NOMO-1 (cell line): ENCODE data around the gene LOXL4.

Experiments used
- DNase-seq, 2 experiments: peaks; one replicate each; lab custom pipeline; 2025; ENCODE audit not compliant: unreplicated experiment in 2 of 2; lab: John Stamatoyannopoulos, UW

The LOXL4 gene

DNA sequence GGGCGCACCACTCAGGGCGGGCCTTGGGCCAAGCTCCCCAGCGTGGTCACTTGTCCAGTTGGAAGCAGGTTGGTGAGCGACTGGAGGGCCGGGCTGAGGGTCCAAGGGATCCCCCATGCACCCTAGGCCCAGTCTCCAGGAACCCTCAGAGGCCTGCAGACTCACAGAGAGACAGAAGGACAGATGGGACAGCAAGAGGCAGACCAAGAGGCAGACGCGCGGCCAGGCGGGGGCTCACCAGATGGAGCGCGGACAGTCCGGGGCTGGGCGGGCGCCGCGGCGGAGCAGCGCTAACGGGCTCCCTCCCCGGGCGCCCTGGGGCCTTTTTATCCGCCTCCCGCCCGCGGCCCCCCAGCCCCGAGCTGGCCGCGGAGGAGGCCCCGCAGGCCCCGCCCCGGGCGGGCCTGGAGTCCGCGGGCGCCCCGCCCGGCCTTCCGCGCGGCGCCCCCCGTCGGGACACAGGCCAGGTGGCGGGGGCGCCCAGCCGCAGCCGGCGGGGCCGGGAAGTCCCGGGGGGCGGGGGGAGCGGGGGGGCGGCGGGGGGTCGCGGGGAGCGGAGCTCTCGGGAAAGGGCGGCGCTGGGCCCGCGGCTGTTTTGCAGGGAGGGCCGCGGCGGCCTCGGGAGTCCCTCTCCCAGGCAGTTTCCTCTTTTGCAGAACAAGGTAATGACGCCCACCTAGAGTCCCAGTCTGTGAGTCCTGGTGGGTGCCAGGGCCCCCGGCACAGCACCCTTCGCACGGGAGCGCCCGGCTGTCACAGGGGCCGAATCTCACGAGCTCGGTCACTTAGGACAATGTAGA, at the start of gene LOXL4:
TSS of gene LOXL4 (minus strand) at position 301 of the 800 bp plus-strand sequence. CDS start 5,175 bp downstream, outside the sequence.
- DNase-seq, result peak; percentile 20 to 51

DNA sequence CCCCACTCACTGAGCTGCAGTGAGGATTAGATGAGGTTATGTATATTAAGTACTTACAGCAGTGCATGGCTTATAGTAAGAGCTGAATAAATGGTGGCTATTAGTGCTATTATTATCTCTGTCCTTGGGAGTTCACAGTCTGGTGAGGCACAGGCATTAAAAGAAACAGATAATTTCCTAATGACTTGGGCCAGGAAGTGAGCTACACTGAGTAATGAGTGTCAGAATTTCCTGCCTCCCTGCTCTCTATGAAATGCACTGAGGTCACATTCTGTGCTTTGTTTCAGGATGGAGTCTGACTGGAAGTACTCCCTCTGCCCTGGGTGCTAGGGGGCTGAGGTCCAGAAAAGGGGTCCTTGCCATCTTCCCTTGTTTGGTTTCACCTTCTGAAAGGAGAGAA, 48.7 kb upstream of the LOXL4 start:
- DNase-seq, result peak in 1 of 2 experiments; percentile 11

DNA sequence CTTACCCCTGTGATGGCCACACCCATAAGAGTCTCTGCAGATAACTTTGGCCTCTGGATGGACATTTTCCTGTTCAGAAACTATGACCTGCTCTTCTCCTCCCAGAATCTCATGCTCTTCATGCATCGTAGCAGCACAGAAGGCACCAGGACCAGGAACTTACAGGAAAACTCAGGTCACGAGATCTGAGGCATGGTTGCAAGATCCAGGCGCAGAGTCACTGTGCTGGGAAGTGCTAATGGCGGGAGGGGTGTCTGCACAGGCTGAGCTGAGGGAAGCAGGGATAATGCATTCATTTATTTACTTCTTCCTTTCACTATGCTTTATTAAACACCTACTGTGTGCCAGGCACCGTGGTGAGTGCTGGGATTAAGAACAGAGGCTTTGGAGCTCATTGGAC, 48.2 kb upstream of the LOXL4 start:
- DNase-seq, result no peak

DNA sequence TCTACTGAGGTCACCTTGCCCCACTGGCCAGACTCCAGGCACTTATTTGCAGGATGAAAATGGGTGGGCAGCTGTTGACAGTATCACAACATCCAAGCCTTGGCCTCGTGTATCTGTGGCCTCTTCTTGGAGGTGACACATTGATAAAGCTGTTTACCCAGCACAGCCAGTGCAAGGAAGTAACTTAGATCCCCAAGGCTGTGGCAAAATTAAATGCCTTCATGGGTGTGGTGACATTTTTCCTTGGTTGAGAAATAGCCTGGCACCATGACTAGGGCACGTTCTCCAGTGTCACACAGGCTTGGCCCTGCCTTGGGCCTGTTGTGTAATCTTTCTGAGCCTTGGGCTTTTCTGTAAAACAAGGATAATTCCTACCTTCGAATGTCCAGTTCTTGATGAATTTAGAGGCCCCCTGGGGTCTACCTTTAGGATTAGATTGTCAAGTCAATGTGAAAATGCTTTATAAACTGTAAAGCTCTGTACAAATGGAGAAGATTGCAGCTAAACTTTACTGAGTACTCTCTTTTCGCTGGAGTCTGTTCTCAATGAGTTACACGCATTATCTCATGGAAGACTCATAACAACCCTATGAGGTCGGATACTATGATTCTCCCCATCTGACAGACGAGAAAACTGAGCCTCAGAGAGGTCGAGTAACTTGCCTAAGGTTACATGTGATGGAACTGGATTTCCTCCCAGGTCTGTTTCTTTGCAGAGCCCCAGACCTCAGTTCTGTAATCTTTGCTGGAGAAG, 46.7 kb upstream of the LOXL4 start:
- DNase-seq, result peak; percentile 75 to 83

DNA sequence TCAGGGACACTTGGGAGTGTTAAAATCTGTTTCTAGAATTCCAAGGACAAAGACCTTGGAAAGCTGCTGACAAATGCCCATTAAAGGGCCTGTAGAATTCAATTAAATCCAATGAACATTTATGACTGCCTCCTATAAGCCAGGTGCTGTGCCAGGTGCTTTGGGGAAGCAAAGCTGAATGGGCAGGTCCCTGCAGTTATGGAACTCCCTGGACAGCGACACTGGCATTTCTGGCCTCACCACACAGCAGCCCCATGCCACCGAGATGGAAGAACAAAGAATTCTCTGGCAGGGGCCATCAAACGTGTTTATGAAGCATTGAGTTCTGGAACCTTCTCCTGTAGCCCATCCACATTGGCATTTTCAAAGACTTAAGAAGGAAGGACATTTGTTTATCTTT, 45.6 kb upstream of the LOXL4 start:
- DNase-seq, result no peak

DNA sequence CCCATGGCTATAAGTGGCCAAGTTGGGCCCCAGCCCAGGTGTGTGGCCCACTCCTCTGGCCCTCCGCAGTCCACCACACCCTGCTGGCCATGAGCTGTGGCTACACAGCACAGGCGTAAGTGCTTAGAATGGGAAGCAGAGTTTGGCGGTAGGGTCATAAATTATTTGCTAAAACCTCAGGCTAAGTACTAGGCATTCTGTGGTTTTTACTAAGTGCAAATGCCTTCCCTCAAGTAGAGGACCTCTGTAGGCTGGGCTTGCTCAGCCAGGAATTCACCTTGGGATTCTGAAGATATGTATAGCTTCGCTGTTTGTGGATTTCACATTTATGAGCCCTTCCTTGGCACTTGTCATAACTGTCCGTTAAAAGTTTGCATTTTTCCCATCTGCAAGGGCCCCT, 44.8 kb upstream of the LOXL4 start:
- peak; percentile 37 to 45 for DNase-seq

DNA sequence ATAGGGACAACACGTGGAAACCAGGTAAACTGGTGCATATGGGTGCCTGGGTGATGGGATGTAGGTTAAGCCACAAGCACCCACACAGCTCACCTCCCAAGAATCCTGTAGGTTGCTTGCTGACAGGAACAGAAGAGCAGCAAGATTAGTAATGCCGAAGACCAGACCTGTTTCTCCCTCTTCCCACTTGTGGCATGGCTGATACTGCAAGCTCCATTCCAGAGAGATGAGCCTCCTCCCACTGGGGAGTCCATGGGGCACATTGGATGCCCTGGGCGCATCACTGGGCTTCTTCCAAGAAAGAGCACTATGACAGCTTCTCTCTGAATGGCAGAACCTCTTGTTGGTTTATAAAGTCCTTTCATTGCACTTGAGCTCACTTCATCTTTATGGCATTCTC, 44.4 kb upstream of the LOXL4 start:
- no peak for DNase-seq

DNA sequence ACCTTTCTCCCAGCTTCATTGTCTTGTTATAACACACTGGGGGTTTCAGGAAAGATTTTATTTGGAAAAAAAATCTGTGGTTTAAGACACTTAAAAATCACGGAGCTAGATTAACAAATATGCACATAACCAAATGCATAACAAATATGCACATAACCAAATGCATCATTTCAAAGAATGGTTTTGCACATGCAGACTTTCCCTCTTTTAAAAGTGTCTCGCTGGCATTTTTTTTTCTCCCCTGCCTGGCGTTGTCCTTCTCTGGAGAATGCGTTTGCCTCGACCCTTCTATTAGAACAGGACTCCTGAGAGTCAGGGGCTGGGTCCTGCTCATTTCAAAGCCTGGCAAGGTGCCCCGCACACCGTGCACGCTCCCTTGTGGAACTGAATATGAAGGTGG, 42.7 kb upstream of the LOXL4 start:
- DNase-seq, result no peak

DNA sequence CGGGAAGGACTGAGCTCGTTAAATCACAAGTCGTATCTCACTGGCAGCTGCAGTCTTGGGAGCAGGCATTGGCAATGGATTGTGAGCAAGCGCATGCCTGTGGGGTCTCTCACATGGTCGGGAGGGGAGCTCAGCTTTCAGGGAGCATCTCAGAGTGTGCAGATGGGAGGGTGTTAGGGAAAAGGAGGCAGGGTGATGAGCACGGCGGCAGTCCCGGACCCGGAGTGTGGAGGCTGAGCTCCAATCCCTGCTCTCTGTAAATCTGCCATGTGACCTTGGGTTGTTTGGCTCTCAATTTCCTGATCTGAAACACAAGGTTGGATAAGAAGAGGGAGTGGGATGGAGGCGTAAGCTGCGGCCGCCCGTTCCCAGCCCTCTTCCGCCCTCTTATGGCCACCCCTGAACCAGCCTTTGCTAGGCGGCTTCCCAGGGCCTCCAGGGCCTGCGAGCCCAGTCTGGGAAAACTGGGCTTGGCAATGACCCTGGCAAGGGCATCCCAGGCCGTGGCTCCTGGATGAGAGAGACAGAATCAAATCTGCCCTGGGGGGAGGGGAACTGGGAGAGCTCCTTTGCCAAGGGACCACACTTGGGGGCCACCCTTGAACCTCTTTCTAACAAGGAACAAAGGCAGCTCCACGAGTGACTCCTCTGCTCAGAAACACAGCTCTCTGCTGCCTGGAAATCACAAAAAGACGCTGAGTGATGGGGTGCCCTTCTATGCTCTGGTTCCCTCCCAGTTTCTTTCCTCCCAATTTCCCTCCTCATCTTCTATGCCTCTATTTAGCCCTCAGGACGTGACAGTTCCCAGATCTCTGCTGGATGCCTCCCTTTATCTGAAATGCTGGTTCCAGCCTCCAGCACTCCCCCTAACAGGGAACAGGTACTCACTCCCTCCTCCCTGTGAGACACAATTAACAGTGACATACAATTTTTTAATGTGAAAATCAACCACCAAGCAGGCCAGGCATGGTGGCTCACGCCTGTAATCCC, 41.7 kb upstream of the LOXL4 start:
- DNase-seq, result no peak

DNA sequence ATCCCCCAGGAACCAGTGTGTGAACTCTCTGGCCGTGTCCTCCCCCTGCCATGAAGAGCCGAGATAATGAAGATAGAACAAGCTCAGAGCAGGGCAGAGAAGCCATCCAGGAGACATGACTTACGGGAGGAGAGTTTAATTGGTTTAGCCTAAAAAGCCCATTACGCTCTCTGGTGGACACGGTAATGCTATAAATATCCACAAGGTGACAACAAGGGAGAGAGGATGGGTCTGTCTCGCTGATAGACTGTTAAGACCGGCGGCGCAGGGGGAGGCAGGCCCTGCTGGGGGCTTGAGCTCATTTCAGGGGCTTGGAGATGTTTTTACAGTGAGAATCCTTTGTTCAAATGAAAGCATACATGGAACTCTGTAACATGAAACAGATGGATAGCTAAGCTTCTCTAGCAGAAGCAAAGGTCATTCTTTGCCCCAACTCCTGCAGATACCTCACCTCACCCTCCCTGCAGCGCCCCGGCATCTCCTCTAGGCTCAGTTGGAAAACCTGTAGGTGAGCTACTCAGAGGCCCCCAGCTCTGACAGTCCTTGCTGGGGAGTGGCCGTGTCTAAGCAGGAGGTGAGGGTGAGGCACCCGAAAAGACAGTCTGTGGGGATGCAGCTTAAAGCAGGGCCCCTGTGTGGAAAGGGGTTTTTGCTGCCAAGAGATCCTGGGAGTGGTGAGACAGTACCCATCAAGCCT, 40.8 kb upstream of the LOXL4 start:
- no peak for DNase-seq

DNA sequence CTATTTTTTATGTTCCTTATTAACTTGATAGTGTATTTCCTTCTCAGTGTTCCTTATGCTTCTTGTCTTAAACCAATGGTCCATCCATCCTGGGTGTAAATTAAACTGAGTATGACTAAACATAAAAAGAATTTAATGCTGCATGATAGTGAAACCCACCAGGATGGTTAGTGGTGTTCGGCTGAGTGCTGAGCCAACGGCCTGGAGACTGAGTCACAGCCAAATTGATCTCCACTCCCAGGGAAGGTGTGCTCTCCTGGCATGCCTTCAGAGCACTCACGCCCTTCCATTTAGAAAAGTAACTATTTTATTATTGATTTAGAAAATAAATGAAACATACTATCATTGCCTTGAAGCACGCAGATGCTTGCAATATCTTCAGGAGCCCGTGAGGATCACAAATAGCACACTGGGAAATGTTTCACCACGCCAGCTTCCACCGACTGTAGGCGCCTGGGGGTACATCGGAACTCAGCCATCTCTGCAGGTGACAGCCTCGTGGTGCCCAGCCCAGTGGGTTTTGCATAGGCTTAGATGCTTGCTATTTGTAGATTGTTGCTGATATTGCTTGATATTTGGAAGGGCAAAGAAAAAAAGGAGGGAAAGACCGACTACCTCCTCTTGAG, 40.0 kb upstream of the LOXL4 start:
- DNase-seq, result no peak

DNA sequence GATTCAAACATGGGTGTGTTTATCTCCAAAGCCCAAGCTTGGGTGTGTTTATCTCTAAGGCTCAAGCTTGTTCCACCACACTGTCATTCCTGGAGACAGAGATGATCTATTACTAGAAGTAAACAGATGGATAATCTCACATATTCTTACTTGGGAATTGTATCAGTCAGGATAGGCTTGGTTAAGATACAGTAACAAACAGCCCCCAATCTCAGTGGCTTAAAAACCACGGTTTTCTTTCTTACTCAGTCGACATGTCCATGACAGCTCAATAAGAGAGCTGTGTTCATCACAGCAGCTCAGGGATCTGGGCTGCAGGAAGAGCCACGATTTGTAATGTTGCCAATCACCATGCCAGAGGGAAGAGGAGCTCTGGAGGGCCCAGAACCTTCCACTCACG, 38.5 kb upstream of the LOXL4 start:
- DNase-seq, result no peak

DNA sequence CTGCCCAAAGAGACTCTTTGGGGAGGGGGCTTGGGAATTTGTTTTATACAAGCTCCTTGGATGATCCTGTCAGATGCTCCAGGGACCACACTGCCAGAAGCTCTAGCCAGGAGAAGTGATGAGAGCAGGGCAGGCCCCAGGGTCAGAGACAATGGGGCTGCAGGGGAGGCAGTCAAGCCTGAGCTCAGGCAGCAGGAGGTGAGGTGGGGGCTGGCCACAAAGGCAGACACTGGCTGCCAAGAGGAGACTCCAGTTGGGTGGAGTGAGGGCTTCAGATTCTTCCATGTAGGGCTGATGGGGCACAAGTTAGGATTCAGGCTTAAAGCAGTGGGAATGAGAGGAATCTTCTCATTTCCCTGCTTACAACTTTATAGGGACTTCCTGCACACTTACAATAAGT, 35.6 kb upstream of the LOXL4 start:
- DNase-seq, result no peak

DNA sequence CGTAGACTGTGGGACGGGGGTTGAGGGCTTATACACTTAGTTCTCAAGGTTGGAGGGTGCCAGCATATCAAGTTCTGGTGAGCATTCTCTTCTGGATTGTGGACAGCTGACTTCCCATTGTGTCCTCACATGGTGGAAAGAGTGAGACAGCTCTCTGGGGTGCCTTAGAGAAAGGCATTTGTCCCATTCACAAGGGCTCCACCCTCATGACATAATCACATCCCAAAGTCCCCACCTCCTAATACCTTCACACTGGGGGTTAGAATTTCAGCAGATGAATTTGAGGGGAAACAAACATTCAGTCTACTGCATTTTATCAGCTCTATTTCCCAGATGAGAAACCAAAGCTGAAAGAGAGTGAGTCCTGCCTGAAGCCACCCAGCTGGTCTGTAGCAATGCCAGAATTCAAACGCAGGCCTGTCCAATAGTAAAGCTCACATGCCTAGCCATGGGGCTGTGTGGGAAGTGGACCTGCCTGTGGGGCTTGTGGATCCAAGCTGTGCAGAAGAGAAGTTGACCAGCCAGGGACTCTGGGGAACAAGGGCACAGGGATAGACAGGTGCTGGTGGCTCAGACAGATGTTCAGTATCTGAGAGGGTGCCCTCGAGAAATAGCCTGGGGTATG, 34.9 kb upstream of the LOXL4 start:
- DNase-seq, result no peak

DNA sequence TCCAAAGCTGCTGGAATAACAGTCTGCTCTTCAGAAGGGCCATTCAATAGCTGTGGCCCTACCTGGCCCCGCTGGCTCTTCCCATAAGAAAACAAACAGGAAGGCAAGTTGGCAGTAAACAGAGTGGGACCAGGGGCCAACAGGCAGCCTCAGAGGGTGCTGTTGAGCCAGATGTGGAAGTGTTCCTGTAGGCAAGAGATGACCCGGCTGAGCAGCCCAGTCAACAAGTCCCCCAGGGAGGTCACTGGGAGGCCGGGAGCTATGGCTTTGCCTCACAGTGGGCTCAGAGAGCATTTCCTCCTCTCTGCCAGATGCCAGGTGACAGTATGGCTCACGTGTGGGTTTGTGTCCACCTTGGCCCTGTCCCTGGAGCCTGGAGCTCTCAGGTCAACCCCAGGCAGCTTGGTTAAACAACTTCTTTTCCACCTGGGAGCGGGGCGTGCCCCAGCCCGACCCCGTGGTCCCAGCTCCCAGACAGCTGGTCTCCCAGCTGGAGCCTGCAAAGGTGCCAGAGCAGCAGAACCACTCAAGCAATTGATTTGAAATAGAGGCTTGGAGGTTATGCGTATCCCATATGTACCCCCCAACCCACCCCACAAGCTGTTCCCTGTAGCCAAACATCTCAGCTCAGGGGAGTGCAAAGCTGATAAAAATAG, 33.8 kb upstream of the LOXL4 start:
- no peak for DNase-seq

DNA sequence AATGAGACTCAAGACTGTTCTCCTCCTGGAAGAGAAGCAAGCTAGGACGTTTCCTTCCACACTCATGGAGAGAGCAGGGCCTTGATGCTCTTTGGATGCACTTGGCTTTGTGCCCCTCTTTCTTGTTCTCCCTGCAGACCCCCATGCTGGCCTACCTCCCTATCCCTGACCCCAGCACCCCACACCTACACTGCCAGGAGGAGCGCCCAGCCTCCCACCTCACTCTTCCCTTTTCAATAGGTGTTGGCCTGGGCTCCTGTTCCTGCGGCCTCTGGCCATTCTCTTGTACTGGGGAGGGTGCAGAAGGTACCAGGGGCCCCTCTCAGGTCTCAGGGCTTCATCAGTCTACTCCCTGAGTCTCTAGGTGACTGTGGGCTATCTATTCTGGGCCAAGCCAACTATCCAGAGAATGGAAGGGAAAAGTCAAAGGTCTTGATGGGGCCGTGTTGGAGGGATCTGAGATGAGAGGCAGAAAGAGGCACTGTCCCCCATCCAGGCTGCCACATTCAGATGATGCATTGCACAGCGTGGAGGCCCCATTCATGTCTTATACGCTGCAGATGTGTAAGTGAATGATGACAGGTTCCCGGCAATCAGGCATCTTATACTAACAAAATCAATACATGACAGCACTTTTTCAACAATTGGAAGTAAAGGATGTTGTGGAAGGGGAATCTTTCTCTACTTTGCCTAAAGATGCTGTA, 32.7 kb upstream of the LOXL4 start:
- no peak for DNase-seq

DNA sequence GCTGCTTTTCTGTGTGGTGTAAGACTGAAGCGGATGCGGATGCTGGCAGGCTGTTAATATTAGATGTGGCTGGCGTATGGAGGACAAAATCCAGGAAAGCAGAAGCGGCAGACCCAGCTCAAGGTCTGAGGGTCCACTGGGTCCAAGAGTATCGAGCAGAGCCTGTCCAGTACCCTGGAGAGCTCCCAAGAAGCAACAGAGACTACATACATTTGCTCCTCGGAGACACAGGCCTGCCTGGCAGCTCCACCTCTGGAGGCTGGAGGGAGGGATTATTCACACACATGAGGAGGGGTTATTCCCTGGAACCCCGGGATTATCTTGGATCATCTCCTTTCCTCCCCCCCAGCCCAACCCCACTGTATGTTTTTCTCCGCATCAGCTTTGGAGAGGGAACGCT, 31.3 kb upstream of the LOXL4 start:
- no peak for DNase-seq

DNA sequence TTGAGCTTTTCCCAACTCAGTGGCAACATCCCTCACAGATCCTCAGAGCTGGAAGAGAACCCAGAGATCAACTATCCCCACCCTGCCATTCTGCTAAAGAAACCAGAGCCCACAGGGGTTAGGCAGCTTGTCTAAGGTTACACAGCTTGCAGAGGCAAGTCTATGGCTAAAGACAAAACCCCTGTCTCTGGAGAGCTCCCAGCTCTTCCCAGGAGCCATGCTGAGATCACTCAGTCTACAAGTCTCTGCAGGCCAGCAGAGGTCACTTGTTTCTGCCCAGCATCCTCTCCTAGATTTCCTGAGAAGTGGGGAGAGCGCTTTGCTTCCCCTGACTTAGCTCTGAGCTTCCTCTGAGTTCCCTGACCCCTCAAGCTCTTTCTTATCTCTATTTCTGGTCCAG, 28.5 kb upstream of the LOXL4 start:
- DNase-seq, result no peak
